GM10266 (cell line): ENCODE measurements around the gene FAM181A.

Source experiments
- DNase-seq: peaks from one replicate; pipeline ENCODE4 v3.0.0; 2012; ENCODE audit errors: extremely low spot score
- CTCF ChIP-seq: IDR thresholded peaks from 2 replicates; pipeline ENCODE4 v1.5.1; 2012; ENCODE audit warnings: mild to moderate bottlenecking, low read depth; ENCODE audit not compliant: control insufficient read depth, insufficient read depth; ENCODE audit errors: missing control alignments

The FAM181A gene

GRCh38 chr14:93937519-93937918 lies 10.4 kb downstream of the FAM181A start:
- no peak for DNase-seq
- no peak for TF ChIP-seq CTCF

GRCh38 chr14:93938751-93939303 lies 11.7 kb downstream of the FAM181A start:
- no peak for TF ChIP-seq CTCF

GRCh38 chr14:93939304-93940229 lies 12.4 kb downstream of the FAM181A start:
- DNase-seq, result peak; percentile 93
- TF ChIP-seq CTCF, result peak; percentile 94

More at GRCh38 chr14:93938751-93939303, 11.7 kb downstream of the FAM181A start:
- no peak for DNase-seq

- DNase-seq, result no peak
- no peak for TF ChIP-seq CTCF
These were observed 13.3 kb downstream of the FAM181A start for GRCh38 chr14:93940437-93940836.

- no peak for TF ChIP-seq CTCF
These were observed 14.3 kb downstream of the FAM181A start for GRCh38 chr14:93941293-93941910.

GRCh38 chr14:93943052-93943451 lies 15.9 kb downstream of the FAM181A start:
- DNase-seq, result no peak
- TF ChIP-seq CTCF, result no peak

More at GRCh38 chr14:93941293-93941910, 14.3 kb downstream of the FAM181A start:
- no peak for DNase-seq

- DNase-seq, result no peak
- TF ChIP-seq CTCF, result no peak
These were observed 16.8 kb downstream of the FAM181A start for GRCh38 chr14:93943930-93944329.
